ENCODE measurements around the gene BTN1A1.

DNA sequence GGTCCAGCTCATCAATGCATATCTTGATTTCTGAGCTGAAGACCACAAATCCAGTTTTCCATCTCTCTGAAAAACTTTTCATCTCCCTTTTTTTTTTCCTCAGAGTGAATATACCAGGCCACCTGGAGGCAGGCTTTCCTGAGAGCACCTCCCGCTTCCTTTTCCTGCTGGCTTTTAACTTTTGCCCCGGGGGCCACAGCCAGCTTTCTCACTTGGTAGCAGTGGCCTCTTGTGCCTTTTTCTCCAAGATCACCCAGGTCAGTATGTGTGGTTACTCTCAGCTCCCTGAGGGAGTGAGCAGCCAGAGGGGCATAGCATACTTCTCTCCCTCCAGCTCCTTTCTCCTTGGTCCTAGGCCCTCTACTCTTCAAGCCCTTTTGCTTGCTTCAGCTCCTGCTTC lies at the start of gene BTN1A1:
- TF ChIP-seq CSRNP3 (CRISPR knock-in tag; IDR thresholded peaks at IDR 0.05) (no peak), RARB (CRISPR knock-in tag; IDR thresholded peaks at IDR 0.05) (no peak), PATZ1 (CRISPR knock-in tag; IDR thresholded peaks at IDR 0.05; ENCODE audit: borderline replicate concordance) (no peak), ZC3H10 (CRISPR knock-in tag; IDR thresholded peaks at IDR 0.05) (no peak), ISL1 (CRISPR knock-in tag; IDR thresholded peaks at IDR 0.05) (no peak), SNAI2 (CRISPR knock-in tag; IDR thresholded peaks at IDR 0.05) (no peak), ZFP3 (CRISPR knock-in tag; IDR thresholded peaks at IDR 0.05) (no peak), GLIS3 (CRISPR knock-in tag; IDR thresholded peaks at IDR 0.05) (no peak), OSR1 (CRISPR knock-in tag; IDR thresholded peaks at IDR 0.05) (no peak), ZNF70 (CRISPR knock-in tag; IDR thresholded peaks at IDR 0.05) (no peak), ZFP30 (CRISPR knock-in tag; IDR thresholded peaks at IDR 0.05) (no peak), PPARA (CRISPR knock-in tag; IDR thresholded peaks at IDR 0.05; ENCODE audit: borderline replicate concordance) (no peak), ESRRG (CRISPR knock-in tag; IDR thresholded peaks at IDR 0.05) (no peak)
- TF ChIP-seq, protein P1, sequence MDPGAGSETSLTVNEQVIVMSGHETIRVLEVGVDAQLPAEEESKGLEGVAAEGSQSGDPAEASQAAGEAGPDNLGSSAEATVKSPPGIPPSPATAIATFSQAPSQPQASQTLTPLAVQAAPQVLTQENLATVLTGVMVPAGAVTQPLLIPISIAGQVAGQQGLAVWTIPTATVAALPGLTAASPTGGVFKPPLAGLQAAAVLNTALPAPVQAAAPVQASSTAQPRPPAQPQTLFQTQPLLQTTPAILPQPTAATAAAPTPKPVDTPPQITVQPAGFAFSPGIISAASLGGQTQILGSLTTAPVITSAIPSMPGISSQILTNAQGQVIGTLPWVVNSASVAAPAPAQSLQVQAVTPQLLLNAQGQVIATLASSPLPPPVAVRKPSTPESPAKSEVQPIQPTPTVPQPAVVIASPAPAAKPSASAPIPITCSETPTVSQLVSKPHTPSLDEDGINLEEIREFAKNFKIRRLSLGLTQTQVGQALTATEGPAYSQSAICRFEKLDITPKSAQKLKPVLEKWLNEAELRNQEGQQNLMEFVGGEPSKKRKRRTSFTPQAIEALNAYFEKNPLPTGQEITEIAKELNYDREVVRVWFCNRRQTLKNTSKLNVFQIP (CRISPR knock-in tag; IDR thresholded peaks at IDR 0.05; ENCODE audit: borderline replicate concordance, low read depth) = no peak
